Endothelial cell (in vitro differentiated cells): ENCODE data around the gene NIM1K. TPM values are rescaled to one million over a fixed set of nuclear protein-coding genes. Genes with fewer than 3 reads are reported as not detected.
"Not testable (repeated sequence)": the region's sequence is repeated elsewhere in the genome, so short reads cannot be mapped to it uniquely, and the experiment has no call there.

Source experiments
- DNase-seq: peaks from one replicate; pipeline ENCODE4 v3.0.0; 2021; ENCODE audit warnings: low spot score
- H3K27ac Mint-ChIP-seq: one replicate; pipeline ENCODE4 v1.8.0; 2021; ENCODE audit warnings: mixed read lengths, inconsistent platforms; ENCODE audit not compliant: unreplicated experiment
- H3K27me3 Mint-ChIP-seq: one replicate; pipeline ENCODE4 v1.8.0; 2021; ENCODE audit warnings: mild to moderate bottlenecking, moderate library complexity, mixed read lengths, inconsistent platforms; ENCODE audit not compliant: unreplicated experiment
- H3K36me3 Mint-ChIP-seq: one replicate; pipeline ENCODE4 v1.8.0; 2021; ENCODE audit warnings: mild to moderate bottlenecking, low read depth, mixed read lengths, inconsistent platforms; ENCODE audit not compliant: unreplicated experiment
- H3K4me1 Mint-ChIP-seq: one replicate; pipeline ENCODE4 v1.8.0; 2021; ENCODE audit warnings: mild to moderate bottlenecking, mixed read lengths, inconsistent platforms; ENCODE audit not compliant: unreplicated experiment
- H3K4me3 Mint-ChIP-seq: one replicate; pipeline ENCODE4 v1.8.0; 2021; ENCODE audit warnings: mild to moderate bottlenecking, mixed read lengths, inconsistent platforms; ENCODE audit not compliant: unreplicated experiment
- H3K9me3 Mint-ChIP-seq: one replicate; pipeline ENCODE4 v1.8.0; 2021; ENCODE audit warnings: mixed read lengths, inconsistent platforms; ENCODE audit not compliant: unreplicated experiment
- total RNA-seq: library from RNA; stranded (reverse); fragmentation: NEBNext Ultra II Directional; extraction: Animal tissue kit (Norgen Biotek cat#: 25700); gene quantifications from one replicate; pipeline ENCODE4 v1.2.1, GENCODE V29; 2021; ENCODE audit not compliant: unreplicated experiment
- TF ChIP-seq, protein P1 (sequence below): fragments of 200-600 bp; sonication (generic); IDR thresholded peaks from one replicate; pipeline ENCODE4 v1.5.0; 2021; ENCODE audit warnings: antibody characterized with exemption; ENCODE audit not compliant: unreplicated experiment

NIM1K gene
- total RNA-seq, 1 donor from 2014 or later, result 0.15 TPM

DNA sequence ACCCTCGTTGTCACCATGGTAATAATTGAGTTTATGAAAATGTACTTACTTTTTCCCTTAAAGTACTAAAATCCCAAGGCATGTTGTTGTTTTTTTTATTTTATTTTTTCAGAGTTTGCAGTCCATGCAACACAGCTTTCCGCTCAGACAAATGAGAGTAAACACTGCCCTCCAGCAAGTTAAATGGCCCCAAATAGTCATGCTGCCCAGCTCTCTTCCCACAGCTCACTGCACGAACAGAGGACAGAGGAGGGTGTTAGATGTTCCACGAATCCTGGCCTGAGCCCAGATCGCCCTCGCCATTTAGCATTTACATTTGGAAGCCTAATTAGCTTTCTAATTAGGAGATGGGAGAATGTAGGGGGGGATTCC lies 1.9 kb downstream of the NIM1K start:
- H3K4me3 Mint-ChIP-seq, result no peak overlapping the region
- H3K9me3 Mint-ChIP-seq, result no peaks in the 10 kb centered on the region
- peaks cover 6% of the 10 kb centered on the region for H3K4me1 Mint-ChIP-seq
- no peaks in the 10 kb centered on the region for H3K36me3 Mint-ChIP-seq
- H3K27ac Mint-ChIP-seq, result no peak overlapping the region
- TF ChIP-seq, protein P1, sequence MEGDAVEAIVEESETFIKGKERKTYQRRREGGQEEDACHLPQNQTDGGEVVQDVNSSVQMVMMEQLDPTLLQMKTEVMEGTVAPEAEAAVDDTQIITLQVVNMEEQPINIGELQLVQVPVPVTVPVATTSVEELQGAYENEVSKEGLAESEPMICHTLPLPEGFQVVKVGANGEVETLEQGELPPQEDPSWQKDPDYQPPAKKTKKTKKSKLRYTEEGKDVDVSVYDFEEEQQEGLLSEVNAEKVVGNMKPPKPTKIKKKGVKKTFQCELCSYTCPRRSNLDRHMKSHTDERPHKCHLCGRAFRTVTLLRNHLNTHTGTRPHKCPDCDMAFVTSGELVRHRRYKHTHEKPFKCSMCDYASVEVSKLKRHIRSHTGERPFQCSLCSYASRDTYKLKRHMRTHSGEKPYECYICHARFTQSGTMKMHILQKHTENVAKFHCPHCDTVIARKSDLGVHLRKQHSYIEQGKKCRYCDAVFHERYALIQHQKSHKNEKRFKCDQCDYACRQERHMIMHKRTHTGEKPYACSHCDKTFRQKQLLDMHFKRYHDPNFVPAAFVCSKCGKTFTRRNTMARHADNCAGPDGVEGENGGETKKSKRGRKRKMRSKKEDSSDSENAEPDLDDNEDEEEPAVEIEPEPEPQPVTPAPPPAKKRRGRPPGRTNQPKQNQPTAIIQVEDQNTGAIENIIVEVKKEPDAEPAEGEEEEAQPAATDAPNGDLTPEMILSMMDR, result no peak
- peaks cover 10% of the 10 kb centered on the region for H3K27me3 Mint-ChIP-seq
- no peak for DNase-seq

DNA sequence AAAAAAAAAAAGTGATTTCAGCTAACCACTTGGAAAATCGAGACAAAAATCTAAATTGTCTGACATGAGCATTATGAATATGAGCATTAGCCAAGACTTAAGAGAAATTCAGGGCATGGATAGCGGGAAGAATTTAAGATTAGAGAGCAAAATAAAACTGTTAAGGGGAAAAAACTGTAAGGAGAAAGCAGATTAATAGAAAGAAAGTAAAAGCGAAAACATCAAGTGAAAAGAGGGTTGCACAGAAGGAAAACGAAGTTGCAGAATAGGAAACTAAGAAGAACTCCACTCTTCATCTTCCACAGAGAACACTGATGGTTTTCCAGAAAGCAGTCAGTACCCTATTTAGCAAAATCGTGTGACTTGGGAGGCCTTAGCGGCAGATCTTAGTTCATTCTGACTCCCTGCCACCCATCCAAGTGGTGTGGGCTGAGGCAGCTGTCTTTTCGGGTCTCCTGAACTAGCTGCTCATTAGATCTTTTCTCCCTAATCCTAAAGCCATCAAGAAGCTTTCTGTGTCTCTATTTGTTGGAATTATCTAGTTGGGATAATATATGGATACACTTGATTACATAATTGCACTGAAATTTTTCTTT lies 3.7 kb downstream of the NIM1K start:
- no peak overlapping the region for H3K4me3 Mint-ChIP-seq
- peaks cover 10% of the 10 kb centered on the region for H3K4me1 Mint-ChIP-seq
- H3K27ac Mint-ChIP-seq, result no peak overlapping the region
- TF ChIP-seq, protein P1, result no peak
- H3K27me3 Mint-ChIP-seq, result peaks cover 10% of the 10 kb centered on the region
- H3K36me3 Mint-ChIP-seq, result no peaks in the 10 kb centered on the region
- H3K9me3 Mint-ChIP-seq, result no peaks in the 10 kb centered on the region
- no peak for DNase-seq

DNA sequence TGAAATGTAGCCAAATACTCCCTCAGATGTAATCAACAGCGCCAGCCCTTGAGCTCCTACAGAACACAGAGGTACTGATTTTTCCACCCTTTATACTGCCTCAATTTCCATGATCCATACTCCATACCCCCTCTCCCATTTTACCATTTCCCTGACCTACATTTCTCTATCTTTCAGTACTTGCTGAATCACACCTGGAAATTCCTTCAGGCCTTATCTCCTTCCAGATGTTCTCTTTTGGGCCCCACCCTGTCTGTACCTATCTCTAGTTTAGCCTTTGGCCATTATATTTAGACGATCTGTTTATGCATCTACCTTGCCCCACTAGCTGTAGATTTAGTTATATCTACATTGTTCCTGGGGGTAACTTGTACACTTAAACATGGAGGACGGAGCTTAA lies 5.5 kb downstream of the NIM1K start:
- no peak overlapping the region for H3K27ac Mint-ChIP-seq
- peaks cover 6% of the 10 kb centered on the region for H3K4me1 Mint-ChIP-seq
- TF ChIP-seq, protein P1, result no peak
- H3K27me3 Mint-ChIP-seq, result peaks cover 3% of the 10 kb centered on the region
- H3K36me3 Mint-ChIP-seq, result no peaks in the 10 kb centered on the region
- no peak overlapping the region for H3K4me3 Mint-ChIP-seq
- H3K9me3 Mint-ChIP-seq, result no peaks in the 10 kb centered on the region
- no peak for DNase-seq

DNA sequence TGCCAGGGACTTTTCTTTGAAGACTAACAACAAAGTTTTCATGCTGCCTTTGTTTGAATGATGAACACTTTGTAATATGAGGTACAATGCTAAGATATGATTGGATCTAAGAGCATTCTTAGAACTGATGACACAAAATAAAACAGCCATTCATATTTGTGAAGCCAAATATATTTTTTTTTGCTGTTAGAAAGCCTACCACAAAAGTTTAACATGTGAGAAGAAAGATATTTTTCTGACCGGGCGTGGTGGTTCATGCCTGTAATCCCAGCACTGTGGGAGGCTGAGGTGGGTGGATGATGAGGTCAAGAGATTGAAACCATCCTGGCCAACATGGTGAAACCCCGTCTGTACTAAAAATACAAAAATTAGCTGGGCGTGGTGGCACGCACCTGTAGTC lies 9.4 kb downstream of the NIM1K start:
- H3K4me1 Mint-ChIP-seq, H3K27me3 Mint-ChIP-seq, H3K9me3 Mint-ChIP-seq, H3K4me3 Mint-ChIP-seq, DNase-seq, H3K36me3 Mint-ChIP-seq, H3K27ac Mint-ChIP-seq: not testable (repeated sequence)

DNA sequence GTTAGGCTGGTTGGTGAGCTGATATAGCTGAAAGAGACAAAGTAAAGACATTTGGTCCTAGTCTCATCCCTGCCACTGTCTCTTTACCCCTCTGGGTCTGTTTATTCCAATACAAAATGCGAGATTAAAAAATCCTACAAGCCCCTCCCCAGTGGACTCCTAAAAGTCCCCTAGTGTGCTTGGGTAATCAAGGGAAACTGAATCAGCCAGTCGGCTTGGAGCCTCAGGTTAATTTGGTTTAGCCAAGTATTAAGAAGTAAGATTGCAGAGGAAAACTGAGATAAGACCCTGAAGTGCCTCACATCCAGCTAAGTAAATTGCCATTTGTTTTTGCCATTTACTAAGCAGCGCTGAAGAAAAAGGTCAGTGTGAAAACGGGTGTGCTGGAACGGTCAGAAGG lies 10.4 kb downstream of the NIM1K start:
- Mint-ChIP-seq H3K4me3 (no peak overlapping the region), H3K9me3 (no peaks in the 10 kb centered on the region), H3K27ac (no peak overlapping the region), H3K4me1 (peaks cover 4% of the 10 kb centered on the region), H3K36me3 (no peaks in the 10 kb centered on the region), H3K27me3 (peaks cover 2% of the 10 kb centered on the region)
- TF ChIP-seq, protein P1, result no peak
- DNase-seq, result no peak
